HepG2 (cell line): Measurements from ENCODE around the gene CLRN2. TPM values are rescaled to one million over a fixed set of nuclear protein-coding genes. Genes with fewer than 3 reads are reported as not detected.

Experiments
- ATAC-seq: fragments of 200-7000 bp; cut with Tn5 transposase; 3 replicates; pipeline ENCODE4 v1.9.1; 2020; ENCODE audit warnings: mild to moderate bottlenecking, moderate library complexity
- BruUV-seq: library from RNA; stranded (reverse); fragments of 400-500 nt; replicated peaks from 2 replicates; lab custom pipeline; 2021; lab: Mats Ljungman, UMichigan
- CTCF ChIA-PET: fragments of 300-600 bp; formaldehyde crosslinking; extraction: SDS; loops from one replicate; lab custom pipeline; 2021; ENCODE audit warnings: low total read pairs, inconsistent platforms, low intra/inter-chr PET ratio; lab: Yijun Ruan, JAX
- POLR2A ChIA-PET: fragments of 350-600 bp; sonication (Branson Sonifier 250); formaldehyde crosslinking; loops from one replicate; lab custom pipeline; 2020; ENCODE audit warnings: antibody characterized with exemption, inconsistent platforms; lab: Yijun Ruan, JAX
- DNase-seq: peaks from one replicate; pipeline ENCODE4 v3.0.0-alpha.2; 2015; ENCODE audit warnings: low spot score
- FAIRE-seq: peaks from 3 replicates; lab custom pipeline; 2011; peaks lifted over from hg19 to GRCh38; lab: Jason Lieb, UNC
- H2AFZ ChIP-seq: one replicate; pipeline ENCODE4 v1.6.1; 2011; ENCODE audit warnings: low read length, inconsistent platforms
- H3K27ac ChIP-seq: fragments of 300-600 bp; 3 replicates; pipeline ENCODE4 v1.8.0; 2011; ENCODE audit warnings: mixed run types, mild to moderate bottlenecking, mixed read lengths, low read length, inconsistent platforms; ENCODE audit not compliant: insufficient read depth; ENCODE audit errors: extremely low read length
- H3K27me3 ChIP-seq, 2 experiments: fragments of 200-600 bp in 1 of 2; 2 replicates in 1 of 2; 3 replicates in 1 of 2; pipeline versions ENCODE4 v1.6.0 to v1.8.0; 2011; ENCODE audit warnings: low read length in 2 of 2, mild to moderate bottlenecking in 2 of 2, moderate library complexity in 2 of 2, inconsistent platforms in 1 of 2; ENCODE audit not compliant: insufficient read depth in 2 of 2, control insufficient read depth in 1 of 2
- H3K36me3 ChIP-seq, 2 experiments: fragments of 200-600 bp in 1 of 2; replicated peaks in 1 of 2; 2 replicates in 1 of 2; 3 replicates in 1 of 2; pipeline versions ENCODE4 v1.5.1 to v1.8.0; 2011; ENCODE audit warnings: low read length in 2 of 2, inconsistent platforms in 1 of 2; ENCODE audit not compliant: insufficient read depth in 2 of 2, control insufficient read depth in 1 of 2
- H3K4me1 ChIP-seq: 2 replicates; pipeline ENCODE4 v1.5.1; 2012; ENCODE audit warnings: low read length, inconsistent platforms; ENCODE audit not compliant: insufficient read depth
- H3K4me2 ChIP-seq: 2 replicates; pipeline ENCODE4 v1.6.0; 2011; ENCODE audit warnings: low read depth, low read length, inconsistent platforms
- H3K4me3 ChIP-seq, 3 experiments: fragments of 200-600 bp in 1 of 3; sonication (generic), shearing (Covaris generic) in 1 of 3; replicated peaks in 1 of 3; 2 replicates each; pipeline ENCODE4 v1.5.1; 2011 to 2016; ENCODE audit warnings: low read length in 3 of 3, inconsistent platforms in 2 of 3, low read depth in 2 of 3, mild to moderate bottlenecking in 2 of 3, control low read depth in 1 of 3, mixed read lengths in 1 of 3; ENCODE audit not compliant: insufficient read depth in 1 of 3
- H3K79me2 ChIP-seq: one replicate; pipeline ENCODE4 v1.6.1; 2011; ENCODE audit warnings: low read length, inconsistent platforms; ENCODE audit not compliant: insufficient read depth
- H3K9ac ChIP-seq: 2 replicates; pipeline ENCODE4 v1.6.0; 2011; ENCODE audit warnings: mild to moderate bottlenecking, low read depth, low read length, inconsistent platforms; ENCODE audit not compliant: insufficient read depth
- H3K9me3 ChIP-seq: 2 replicates; pipeline ENCODE4 v1.5.1; 2012; ENCODE audit warnings: mild to moderate bottlenecking, low read length
- H4K20me1 ChIP-seq: 2 replicates; pipeline ENCODE4 v1.6.0; 2011; ENCODE audit warnings: inconsistent platforms, mild to moderate bottlenecking, low read length, moderate library complexity; ENCODE audit not compliant: insufficient read depth
- BATF2 ChIP-seq: sonication (generic); formaldehyde crosslinking; IDR thresholded peaks from 2 replicates; pipeline ENCODE4 v1.8.0; 2022; ENCODE audit warnings: mild to moderate bottlenecking, missing genetic modification reagents, moderate library complexity
- CBX1 ChIP-seq: IDR thresholded peaks from one replicate; pipeline ENCODE4 v1.6.1; 2016; ENCODE audit warnings: antibody characterized with exemption, low read depth
- MYNN ChIP-seq: sonication (generic); formaldehyde crosslinking; IDR thresholded peaks from 2 replicates; pipeline ENCODE4 v1.4.0; 2020; ENCODE audit warnings: mild to moderate bottlenecking, low read depth, missing genetic modification reagents
- POLR2G ChIP-seq: fragments of 200-400 bp; formaldehyde crosslinking; IDR thresholded peaks from 2 replicates; pipeline ENCODE4 v1.6.1; 2018; ENCODE audit warnings: mild to moderate bottlenecking, low read depth, low read length, moderate library complexity
- SCMH1 ChIP-seq: sonication (generic); formaldehyde crosslinking; IDR thresholded peaks from 2 replicates; pipeline ENCODE4 v1.9.0; 2021; ENCODE audit warnings: missing genetic modification reagents, mild to moderate bottlenecking, borderline replicate concordance
- TBX3 ChIP-seq: fragments of 450-650 bp; IDR thresholded peaks from 2 replicates; pipeline ENCODE4 v1.6.1; 2017; ENCODE audit warnings: antibody characterized with exemption, mild to moderate bottlenecking, inconsistent platforms, borderline replicate concordance
- TIGD3 ChIP-seq: sonication (generic); formaldehyde crosslinking; IDR thresholded peaks from 2 replicates; pipeline ENCODE4 v1.5.1; 2020; ENCODE audit warnings: mild to moderate bottlenecking, missing genetic modification reagents, borderline replicate concordance
- ZBTB2 ChIP-seq: sonication (generic); formaldehyde crosslinking; IDR thresholded peaks from 2 replicates; pipeline ENCODE4 v1.8.0; 2022; ENCODE audit warnings: low read depth, missing genetic modification reagents
- ZNF276 ChIP-seq: sonication (generic); formaldehyde crosslinking; IDR thresholded peaks from 2 replicates; pipeline ENCODE4 v1.4.0; 2020; ENCODE audit warnings: mild to moderate bottlenecking, low read depth, missing genetic modification reagents
- ZNF33B ChIP-seq: sonication (generic); formaldehyde crosslinking; IDR thresholded peaks from 2 replicates; pipeline ENCODE4 v1.5.1; 2020; ENCODE audit warnings: mild to moderate bottlenecking, missing genetic modification reagents
- ZNF512 ChIP-seq: sonication (generic); formaldehyde crosslinking; IDR thresholded peaks from 2 replicates; pipeline ENCODE4 v1.4.0; 2020; ENCODE audit warnings: mild to moderate bottlenecking, missing genetic modification reagents
- ZNF557 ChIP-seq: sonication (generic); formaldehyde crosslinking; IDR thresholded peaks from 2 replicates; pipeline ENCODE4 v1.4.0; 2020; ENCODE audit warnings: missing genetic modification reagents
- ZNF782 ChIP-seq: sonication (generic); formaldehyde crosslinking; IDR thresholded peaks from 2 replicates; pipeline ENCODE4 v1.4.0; 2020; ENCODE audit warnings: missing genetic modification reagents, mild to moderate bottlenecking, borderline replicate concordance
- ZNF784 ChIP-seq: sonication (generic); formaldehyde crosslinking; IDR thresholded peaks from 2 replicates; pipeline ENCODE4 v1.5.1; 2020; ENCODE audit warnings: missing genetic modification reagents, mild to moderate bottlenecking, borderline replicate concordance
- WGBS: methylation state at CpG from one replicate; pipeline ENCODE4 v1.1.6; 2017; ENCODE audit warnings: low lambda C conversion rate; 5-methylcytosine and 5-hydroxymethylcytosine counted together
- in situ Hi-C: cut with HindIII; loops from 2 replicates; pipeline ENCODE4 v1.10.0; 2017; ENCODE audit warnings: low pct_unique_long_range_greater_than_20kb; ENCODE audit not compliant: extremely low pct_ligation_motif_present
- intact Hi-C: fragments of 100-400 bp; cut with micrococcal nuclease; formaldehyde crosslinking; loops from one replicate; pipeline ENCODE4 v1.10.0; 2022; ENCODE audit not compliant: unreplicated experiment
- polyA plus RNA-seq, 8 experiments: library from polyadenylated mRNA; depleted of rRNA in 3 of 8; stranded (reverse) in 7 of 8; unstranded in 1 of 8; fragments of >200 nt; fragmentation: Illumina TruSeq in 4 of 8; extraction: Trizol in 4 of 8; gene quantifications; 2 replicates each; pipeline versions ENCODE4 v1.2.1 to v1.2.3, GENCODE V29; 2011 to 2016; ENCODE audit warnings: low read depth in 4 of 8, missing spikeins in 1 of 8, mixed read lengths in 1 of 8; ENCODE audit not compliant: insufficient read depth in 1 of 8
- total RNA-seq, 5 experiments: library from RNA; depleted of rRNA; stranded (reverse); fragments of >200 nt; fragmentation: Illumina TruSeq; extraction: Trizol; gene quantifications; 2 replicates each; pipeline ENCODE4 v1.2.3, GENCODE V29; 2016; ENCODE audit warnings: low read depth in 1 of 5

Gene CLRN2
- total and polyA plus RNA-seq, 2 of the 13 experiments (the other 11 are each of a cell fraction or from before 2014, with no cell fraction given) = not detected

GRCh38 chr4:17482716-17483115, 32.2 kb upstream of the CLRN2 start (continued):
- TF ChIP-seq ZNF512 = no peak
- TF ChIP-seq, all 625 proteins: peak for 2

GRCh38 chr4:17489123-17489522, 25.8 kb upstream of the CLRN2 start:
- Histone ChIP-seq H2AFZ (no peak overlapping the region), H4K20me1 (peaks cover 10% of the 10 kb centered on the region; the same call in 1 of the 2 replicates), H3K27me3 (no peaks in the 10 kb centered on the region), H3K4me1 (peaks cover 32% of the 10 kb centered on the region), H3K4me3 (no peak overlapping the region), H3K4me2 (no peak overlapping the region), H3K79me2 (peaks cover 2% of the 10 kb centered on the region), H3K9me3 (no peaks in the 10 kb centered on the region), H3K9ac (no peak overlapping the region), H3K27ac (no peak overlapping the region), H3K36me3 (peaks cover 31 to 71% of the 10 kb centered on the region in 2 experiments)
- FAIRE-seq (no peak), DNase-seq (no peak), ATAC-seq (no peak)
- CTCF ChIA-PET = no interaction called here
- BruUV-seq = no TSS peak
- 96% methylated on average over 5 of the region's 5 CpGs for WGBS
- in situ Hi-C loops (no loop called here), intact Hi-C loops (no loop called here)
- POLR2A ChIA-PET = no interaction called here
- TF ChIP-seq TBX3 = no peak
- TF ChIP-seq ZNF33B (CRISPR knock-in tag) = no peak
- TF ChIP-seq ZNF276 (CRISPR knock-in tag) = no peak
- no peak for TF ChIP-seq BATF2 (CRISPR knock-in tag)
- no peak for TF ChIP-seq ZNF784 (CRISPR knock-in tag)
- no peak for TF ChIP-seq TIGD3 (CRISPR knock-in tag)
- TF ChIP-seq ZNF782 (CRISPR knock-in tag) = no peak
- no peak for TF ChIP-seq SCMH1 (CRISPR knock-in tag)
- no peak for TF ChIP-seq CBX1
- TF ChIP-seq ZBTB2 (CRISPR knock-in tag) = no peak
- TF ChIP-seq MYNN (CRISPR knock-in tag) = no peak
- TF ChIP-seq ZNF557 = no peak
- no peak for TF ChIP-seq POLR2G
